NOMO-1 treated with dmso at 0.1 percent for 144 hours (cell line): ENCODE measurements around the gene SDF4.

Source experiments
- DNase-seq: peaks from one replicate; lab custom pipeline; 2025; ENCODE audit not compliant: unreplicated experiment; lab: John Stamatoyannopoulos, UW

SDF4 gene

DNA sequence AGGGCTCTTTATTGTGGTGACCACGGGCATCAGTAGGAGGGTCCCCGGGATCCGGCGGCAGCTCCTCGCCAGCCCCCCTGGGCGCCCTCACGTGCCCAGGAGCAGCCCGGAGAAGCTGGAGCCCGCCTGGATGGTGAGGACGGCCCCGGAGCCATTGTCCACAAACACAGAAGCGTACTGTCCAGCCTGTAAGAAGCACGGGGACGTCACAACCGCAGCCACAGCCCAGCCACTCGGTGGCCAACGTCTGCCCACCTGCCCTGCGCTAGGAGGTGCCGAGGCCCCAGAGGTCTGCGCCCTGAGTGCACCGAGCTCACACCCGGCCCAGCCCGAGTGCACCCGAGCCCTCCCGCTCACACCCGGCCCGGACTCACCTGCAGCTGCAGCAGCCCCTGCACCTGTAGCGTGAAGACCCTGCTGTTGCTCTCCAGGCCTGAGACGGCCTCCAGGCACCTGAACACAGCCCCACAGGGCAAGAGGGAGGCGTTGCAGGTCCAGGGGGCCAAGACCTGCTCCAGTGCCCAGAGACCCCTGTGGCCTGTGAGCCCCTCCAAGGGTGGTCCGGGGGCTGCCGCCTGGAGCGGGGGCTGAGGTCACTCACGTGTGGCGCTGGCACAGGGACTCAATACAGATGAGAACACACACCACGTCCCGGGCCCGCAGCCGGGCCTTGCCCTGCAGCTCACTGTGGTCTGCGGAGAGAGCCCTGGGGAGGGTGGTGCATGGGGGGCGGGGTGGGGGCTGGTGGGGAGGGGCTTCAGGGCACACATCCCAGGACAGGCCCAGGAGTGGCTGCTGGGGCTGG, 10.9 kb upstream of the SDF4 start:
- DNase-seq, result no peak

DNA sequence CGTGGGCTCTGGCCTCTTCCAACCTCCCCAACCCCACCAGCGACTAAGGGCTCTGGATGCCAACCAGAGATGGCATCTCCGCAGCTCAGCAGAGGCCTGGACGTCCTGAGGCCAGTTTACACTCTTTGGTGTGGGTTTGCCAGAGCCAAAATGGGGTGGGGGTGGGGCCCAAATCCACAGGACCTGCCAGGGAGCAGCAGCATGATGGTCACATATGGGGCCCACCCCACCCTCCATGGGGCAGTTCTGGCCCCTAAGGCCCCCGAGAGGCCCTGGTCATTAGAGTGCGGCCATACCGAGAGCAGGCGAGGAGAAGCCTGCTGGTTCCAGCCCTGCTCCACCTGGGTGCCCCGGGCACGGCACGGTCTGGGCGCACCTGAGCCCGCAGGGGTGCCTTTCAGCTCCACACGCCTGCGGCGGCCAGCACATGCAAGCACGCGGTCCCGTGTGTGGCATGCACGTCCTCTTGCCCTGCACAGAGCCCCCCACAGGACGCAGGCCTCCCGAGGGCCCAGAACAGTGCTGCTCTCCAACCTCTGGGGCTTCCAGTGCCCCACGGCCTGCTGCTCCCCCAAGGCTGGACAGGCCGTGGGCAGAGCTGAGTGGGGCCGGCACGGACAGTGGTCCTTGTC, 9.9 kb upstream of the SDF4 start:
- DNase-seq, result no peak

DNA sequence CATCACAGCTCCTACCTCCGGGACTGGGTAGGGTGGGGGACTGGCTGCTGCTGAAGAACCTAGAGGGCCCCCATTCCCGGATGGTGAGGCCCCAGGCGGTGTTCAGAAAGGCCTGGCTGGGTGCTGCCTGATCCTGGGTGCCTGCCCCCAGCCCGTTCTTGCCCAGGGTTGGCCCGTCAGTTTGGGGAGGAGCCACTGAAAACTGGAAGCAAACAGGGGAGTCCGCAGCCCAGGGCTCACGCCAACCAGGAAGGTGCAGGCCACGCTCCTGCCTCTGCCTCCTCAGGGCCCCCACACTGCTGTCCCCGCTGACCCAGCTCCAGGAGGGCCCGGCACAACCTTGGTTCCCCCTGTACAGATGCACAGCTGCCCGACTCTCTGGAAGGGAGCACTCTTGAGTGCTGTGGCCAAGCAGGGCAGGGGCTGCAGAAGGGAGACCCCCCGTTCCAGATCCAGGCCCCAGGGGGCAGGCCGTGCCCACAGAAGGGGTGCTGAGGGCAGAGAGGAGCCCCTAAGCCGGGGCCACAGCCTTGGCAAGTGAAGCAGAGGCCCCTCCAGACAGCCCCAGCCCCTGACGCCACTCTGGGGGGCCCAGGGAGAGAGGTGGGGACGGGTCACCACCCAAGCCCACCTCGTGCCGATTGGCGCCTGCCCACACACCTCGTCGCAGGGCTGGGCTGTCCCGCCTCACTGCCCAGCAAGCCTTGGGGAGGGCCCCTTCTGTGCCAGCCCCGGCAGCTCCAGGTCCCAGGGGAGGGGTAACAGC, 9.2 kb upstream of the SDF4 start:
- DNase-seq, result no peak

DNA sequence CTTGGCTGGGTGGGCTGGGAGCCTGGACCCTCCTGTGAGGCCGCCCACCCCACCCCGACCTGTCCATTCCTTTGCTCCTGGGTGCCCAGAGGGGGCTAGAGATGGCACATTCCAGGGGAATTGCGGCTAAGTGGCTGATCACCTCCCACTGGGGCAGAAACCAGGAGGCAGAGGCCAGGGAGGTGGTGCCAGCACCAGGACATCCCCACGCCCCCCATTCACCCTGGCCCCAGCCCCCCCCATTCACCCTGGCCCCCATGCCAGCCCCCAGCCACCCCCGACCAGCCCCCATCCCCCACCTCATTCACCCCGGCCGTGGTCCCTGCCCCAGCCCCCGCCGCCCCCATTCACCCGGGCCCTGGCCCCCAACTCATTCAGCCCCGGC, 8.5 kb upstream of the SDF4 start:
- no peak for DNase-seq

DNA sequence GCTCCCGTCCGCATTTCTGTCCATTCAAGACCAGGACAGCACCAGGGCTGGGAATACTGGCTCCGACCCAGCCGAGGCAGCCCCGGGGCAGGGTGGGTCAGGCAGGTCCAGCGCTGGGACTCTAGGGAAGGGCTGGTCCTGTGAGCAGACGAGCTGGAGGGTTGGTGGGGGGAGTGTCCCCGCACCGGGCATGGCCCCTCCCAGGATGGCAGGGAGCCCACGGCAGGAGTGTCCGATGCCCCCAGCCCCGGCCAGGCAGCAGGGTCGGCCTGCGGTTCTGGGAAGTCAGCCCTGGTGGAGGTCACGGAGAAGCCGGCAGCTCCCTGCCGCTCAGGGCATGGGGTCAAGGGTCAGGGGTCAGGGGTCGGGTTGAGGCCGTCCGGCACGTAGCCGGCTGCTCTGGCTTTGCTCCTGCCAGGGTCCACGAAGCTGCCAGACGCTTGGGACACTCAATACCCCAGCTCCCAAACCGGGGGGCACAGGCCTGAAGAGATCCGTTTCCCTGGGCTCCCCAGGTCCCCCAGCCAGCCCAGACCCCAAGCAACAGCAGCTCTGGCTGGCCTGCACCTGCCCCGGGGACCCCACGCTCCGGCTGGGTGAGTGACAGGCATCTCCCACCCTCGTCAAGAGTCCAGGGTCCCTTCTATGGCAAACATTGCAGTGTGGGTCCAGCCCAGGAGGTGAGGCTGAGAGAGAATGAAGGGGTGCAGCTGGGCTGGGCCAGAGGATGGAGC, 8.0 kb upstream of the SDF4 start:
- DNase-seq, result no peak

DNA sequence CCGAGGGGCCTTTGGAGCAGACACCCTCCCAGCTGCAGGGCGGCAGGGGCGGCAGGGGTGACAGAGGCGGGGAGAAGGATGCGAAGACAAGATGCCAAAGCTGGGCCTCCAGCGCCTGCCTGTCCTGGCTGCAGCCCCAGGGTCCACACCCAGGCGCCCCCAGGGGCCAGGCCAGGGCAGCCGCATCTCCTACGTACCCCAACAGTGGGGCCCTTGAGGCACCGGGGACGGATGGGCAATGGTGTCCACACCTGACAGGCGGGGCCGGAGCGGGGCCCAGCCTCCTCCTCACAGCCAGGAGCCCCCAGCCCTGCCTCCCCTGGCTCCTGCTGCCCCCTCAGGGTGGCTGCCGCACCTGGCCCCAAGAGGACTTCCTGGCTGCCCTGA, 7.4 kb upstream of the SDF4 start:
- no peak for DNase-seq

DNA sequence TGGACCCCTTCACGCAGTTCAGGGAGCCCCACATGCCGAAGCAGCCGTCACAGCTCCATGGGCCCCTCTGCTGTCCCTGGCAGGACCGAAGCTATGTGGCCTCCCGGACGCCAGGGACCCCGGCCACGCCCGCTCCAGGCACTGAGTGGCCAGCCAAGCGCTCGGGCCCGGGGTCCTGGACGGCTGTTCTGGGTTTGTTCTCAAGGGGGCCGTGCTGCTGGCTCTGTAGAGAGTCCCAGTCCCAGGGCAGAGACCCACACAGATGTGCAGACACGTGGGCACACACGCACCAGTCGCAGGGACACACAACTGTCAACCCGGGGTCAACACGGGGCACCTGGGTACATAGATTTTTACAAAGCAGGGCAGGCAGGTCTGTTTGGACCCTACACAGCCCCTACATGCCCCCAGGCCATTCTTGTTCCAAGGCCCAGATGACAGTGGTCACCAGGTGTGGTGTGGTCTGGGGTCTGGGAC, 6.9 kb upstream of the SDF4 start:
- DNase-seq, result no peak

DNA sequence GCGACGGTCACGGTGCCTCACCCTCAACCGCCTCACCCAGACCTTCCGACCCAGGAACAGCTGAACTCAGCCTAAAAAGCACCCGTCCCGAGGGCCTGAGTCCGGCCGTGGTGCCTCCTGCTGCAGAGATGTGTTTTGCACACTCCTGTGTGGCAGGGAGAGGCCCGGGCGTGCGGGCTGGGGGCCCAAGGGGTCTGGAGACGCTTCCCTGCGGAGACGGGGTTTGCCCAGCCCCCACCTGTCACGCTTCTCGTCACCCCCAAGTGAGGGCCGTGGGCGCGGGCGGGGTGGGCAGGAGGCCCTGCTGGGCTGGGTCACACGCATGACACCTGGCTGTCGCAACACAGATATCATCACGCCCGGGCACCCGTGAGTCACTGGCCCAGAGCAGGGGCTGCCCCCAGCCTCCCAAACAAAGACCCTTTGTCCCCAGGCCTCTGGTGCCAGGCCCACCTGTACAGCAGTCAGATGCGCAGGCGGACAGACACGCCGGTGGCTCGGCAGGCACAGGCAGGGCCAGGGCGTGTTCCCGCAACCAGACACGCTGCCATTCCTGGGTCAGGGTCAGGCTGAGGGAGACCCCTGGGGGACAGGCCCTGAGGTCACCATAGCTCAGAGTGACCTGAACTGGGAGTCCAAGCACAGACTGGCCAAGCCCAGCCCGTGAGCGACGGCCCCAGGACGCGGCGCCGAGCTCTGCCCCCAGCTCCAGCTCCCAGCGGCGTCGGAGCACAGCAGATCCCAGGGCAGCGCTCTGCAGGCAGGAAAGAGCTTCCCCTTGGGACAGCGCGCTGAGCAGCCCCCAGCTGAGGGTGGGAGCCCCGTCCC, 6.3 kb upstream of the SDF4 start:
- no peak for DNase-seq

DNA sequence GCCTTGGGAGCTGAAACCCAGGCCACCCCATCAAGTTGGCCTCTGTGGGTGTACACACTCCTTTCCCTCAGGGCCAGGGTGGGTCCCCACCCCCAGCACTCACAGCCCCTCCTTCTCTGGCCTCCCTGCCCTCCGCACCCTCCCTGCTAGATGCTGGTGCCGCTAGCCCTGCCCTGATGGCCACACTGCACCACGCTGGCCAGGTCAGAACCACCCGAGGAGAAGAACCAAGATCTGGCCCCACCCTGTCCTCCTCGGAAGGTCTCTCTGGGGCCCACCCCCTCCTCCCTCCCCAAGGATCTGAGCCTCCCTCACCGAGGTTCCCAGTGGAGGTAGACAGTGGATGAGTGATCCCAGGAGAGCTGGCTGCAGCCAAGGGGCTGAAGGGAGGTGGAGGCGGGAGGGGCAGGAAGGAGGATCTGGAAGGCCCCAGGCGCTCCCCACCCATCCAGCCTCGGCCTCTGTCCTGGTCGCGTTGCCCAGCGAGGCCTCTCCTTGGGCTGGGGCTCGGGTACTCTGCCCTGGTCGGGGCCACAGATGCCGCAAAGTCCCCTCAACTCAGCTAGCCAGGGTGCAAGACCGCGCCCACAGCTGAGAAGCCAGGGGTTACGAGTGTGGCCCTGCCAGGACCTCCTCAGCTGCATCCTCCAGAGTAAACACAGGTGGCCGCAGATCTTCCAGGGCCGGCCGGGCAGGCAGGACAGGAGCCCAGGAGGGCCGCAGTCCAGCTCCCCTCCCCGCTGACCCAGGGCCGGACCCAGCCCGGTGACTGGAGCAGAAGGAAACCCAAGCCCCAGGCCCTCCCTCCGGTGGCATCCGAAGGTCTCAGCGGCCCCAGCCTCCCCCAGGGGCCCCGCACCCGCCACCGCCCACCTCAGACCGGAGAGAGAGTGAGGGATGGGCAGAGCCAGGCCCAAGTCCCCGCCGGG, 5.4 kb upstream of the SDF4 start:
- DNase-seq, result no peak

DNA sequence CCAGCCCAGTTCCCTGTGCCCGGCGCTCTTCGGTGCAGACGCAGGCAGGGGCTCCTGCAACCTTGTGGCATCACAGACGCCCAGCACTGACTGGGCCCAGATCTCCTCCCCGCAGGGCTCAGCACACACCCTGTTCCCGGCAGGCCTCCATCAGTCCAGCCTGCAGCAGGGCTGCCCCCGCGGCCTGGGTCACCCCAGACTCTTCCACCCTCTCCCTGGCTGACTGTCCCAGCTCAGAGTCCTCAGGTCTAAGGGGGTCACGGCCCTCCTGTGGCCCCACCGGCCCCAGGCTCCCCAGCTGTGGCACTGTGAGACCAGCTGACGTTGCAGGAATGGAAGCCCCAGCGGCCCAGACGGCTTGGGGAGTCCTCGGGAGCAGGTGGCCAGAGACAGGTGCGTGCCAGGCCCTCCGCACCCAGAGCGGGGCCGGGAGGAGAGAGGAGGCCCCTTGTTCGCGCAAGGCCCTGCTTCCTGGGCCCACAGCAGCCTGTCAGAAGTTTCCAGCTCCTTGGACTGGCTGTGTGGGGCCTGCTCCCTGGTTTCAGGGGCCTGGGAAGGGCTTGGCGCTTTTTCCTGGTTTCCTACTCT, 4.5 kb upstream of the SDF4 start:
- no peak for DNase-seq

DNA sequence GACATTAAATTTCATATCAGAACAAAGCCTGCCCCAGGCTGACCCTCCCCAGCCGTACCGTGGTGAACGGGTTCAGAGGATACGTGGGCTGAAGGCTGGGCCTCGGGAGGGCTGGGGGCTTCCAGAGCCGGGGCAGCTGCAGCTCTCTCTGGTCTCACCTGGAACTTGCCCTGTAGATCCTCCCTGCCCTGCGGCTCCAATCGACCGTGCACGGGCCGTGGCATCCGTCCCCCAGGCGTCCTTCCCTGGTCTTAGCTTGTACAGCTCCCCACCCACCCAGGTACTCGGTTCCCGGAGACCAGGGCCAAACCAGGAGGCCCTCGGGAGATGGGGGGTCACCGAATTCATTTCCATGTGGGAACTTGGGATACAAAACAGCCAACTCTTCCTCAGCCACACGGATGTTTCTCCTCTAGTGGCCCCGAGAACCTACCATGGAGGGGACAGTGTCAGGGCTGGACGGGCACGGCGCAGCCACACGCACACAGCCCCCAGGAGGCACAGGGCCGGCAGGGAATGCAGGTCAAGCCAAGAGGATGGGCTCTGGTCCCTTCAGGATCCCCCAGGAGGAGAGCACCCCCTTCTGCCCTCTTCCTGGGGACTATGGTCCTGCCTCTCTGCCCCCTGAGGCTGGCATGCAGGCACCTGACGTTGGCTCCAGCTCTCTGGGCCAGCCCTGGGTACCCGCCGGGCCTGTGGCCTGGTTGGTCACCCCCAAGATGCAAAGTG, 3.4 kb upstream of the SDF4 start:
- DNase-seq, result no peak

DNA sequence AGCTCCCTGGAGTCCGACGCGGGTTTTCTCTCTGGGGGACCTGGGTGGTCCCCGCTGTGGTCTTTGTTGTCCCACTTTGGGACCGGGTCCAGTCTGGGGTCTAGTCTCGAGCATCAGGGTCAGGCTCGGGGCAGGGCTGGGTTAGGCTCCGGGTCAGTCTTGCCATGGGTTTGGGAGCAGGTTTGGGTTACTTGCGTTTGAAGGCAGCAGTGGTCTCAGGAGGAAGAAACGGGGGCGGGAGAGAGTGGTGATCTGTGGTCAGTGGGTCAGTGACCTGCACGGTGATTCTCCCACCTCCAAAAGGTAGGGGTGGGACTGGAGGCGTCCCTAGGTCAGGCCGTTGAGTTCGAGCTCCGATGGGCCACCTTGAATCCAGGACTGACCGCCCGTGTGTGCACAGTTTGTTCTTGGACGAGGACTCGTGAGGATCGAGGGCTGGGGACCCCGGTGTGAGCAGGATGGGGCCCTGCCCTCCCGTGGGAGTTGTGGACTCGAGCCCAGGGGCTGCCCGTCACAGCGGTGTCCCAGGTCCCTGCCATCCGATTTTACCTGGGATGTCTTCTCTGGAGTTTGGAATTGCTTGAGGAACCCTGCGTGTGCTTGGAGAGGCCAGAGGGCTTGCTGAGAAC, 2.5 kb upstream of the SDF4 start:
- DNase-seq, result no peak

DNA sequence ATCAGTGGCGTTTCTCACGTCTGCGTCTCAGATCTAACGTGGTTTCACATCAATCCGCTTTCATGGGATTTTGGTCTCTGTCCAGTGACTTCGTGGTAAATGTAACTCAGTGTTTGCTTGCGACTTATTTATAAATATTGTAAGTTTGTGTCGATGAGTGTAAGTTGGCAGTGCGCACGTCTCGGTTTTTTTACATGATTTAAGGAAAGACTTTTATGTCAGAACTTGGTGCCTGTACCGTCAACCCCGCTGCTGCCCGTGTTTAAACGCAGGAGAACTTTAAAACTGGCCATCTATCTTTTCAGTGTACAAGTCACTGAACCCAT, 1.7 kb upstream of the SDF4 start:
- no peak for DNase-seq

DNA sequence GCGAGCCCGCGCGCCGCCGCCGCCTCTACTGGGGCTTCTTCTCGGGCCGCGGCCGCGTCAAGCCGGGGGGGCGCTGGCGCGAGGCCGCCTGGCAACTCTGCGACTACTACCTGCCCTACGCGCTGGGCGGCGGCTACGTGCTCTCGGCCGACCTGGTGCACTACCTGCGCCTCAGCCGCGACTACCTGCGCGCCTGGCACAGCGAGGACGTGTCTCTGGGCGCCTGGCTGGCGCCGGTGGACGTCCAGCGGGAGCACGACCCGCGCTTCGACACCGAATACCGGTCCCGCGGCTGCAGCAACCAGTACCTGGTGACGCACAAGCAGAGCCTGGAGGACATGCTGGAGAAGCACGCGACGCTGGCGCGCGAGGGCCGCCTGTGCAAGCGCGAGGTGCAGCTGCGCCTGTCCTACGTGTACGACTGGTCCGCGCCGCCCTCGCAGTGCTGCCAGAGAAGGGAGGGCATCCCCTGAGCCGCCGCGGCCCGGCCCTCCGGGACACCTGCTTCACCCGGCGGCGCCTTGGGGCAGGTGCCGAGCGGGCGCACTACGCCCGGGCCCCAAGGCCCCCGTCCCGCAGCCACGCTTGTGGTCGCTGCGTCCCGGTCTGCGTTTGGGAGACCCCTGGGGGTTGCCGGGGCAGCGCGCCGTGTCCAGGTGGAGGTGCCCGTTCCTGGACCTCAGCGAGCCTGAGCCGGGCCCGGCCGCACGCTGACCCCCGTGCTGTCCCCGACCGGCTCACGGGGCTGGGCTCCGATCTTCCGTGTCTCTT, 1.2 kb upstream of the SDF4 start:
- DNase-seq, result no peak

DNA sequence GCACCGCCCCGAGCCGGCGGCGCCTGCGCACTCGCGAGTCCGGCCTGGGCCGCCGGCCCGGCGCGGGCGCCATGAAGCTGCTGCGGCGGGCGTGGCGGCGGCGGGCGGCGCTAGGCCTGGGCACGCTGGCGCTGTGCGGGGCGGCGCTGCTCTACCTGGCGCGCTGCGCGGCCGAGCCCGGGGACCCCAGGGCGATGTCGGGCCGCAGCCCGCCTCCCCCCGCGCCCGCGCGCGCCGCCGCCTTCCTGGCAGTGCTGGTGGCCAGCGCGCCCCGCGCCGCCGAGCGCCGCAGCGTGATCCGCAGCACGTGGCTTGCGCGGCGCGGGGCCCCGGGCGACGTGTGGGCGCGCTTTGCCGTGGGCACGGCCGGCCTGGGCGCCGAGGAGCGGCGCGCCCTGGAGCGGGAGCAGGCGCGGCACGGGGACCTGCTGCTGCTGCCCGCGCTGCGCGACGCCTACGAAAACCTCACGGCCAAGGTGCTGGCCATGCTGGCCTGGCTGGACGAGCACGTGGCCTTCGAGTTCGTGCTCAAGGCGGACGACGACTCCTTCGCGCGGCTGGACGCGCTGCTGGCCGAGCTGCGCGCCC, 501 bp upstream of the SDF4 start, which contains the start of gene B3GALT6:
Gene B3GALT6 (plus strand): TSS at position 30 of the 588 bp plus-strand sequence. CDS start 42 bp downstream, at position 72.
- no peak for DNase-seq

DNA sequence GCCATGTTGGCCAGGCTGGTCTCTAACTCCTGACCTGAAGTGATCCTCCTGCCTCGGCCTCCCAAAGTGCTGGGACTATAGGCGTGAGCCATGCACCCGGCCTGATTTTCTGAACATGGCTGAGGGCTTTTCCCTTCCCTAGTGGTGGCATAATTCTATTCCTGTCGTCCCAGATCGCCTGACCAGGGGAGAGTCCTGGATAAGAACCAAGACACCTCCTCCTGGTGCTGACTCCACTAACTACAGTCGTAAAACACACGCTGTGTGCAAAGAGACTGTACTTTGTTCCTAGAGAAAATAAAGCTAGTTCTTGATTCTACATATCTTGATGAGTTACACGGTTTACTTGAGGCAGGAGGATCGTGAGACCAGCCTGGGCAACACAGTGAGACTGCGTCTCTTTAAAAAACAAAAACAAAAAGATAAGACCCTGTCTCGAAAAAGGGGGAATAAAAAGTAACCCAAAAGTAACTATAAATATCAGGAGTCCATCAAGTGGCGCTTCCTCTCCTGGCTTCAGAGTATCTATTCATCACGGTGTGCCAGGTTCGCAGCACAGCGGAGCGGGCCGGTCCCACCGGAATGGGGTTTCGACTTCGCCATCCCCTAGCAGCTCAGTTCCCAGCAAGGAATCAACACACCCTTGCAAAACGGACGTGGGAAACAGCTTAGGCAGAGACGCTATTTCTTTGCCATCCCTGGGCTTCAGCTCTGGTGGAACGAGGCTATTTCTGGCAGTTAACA, 973 bp downstream of the SDF4 start:
- DNase-seq, result no peak
